ENCODE measurements around the gene DESI2. TPM values are rescaled to one million over a fixed set of nuclear protein-coding genes. Genes with fewer than 3 reads are reported as not detected.

The DESI2 gene
- total and polyA plus RNA-seq, 2 donors from 2014 or later = 11.9 to 23.5 TPM

GRCh38 chr1:244704107-244704506, 51.2 kb downstream of the DESI2 start:
- no peak for TF ChIP-seq CTCF (IDR thresholded peaks at IDR 0.05; ENCODE audit: borderline replicate concordance, extremely low read depth, insufficient read depth)
- peaks cover 0 to 17% (median 2%) of the 10 kb centered on the region in 3 donors for H3K36me3 ChIP-seq (ENCODE audit: control insufficient read depth in 2 of 3, insufficient read depth in 3 of 3, low read length in 3 of 3)
- FAIRE-seq = no peak

GRCh38 chr1:244705261-244706234, 52.6 kb downstream of the DESI2 start:
- H3K9me3 ChIP-seq (ENCODE audit: control insufficient read depth in 2 of 3, insufficient read depth in 1 of 3, low read length in 3 of 3) = no peaks in the 10 kb centered on the region
- DNase-seq = peak in 1 of 5 donors; percentile 78
- intact Hi-C loops (cut with DNase I) = no loop called here
- no peak overlapping the region for H3K27ac ChIP-seq (ENCODE audit: low read depth in 2 of 2, low read length in 2 of 2)
- no peak for FAIRE-seq
- H3K4me1 ChIP-seq (ENCODE audit: control insufficient read depth in 2 of 3, insufficient read depth in 2 of 3, low read depth in 1 of 3, low read length in 3 of 3) = no peaks in the 10 kb centered on the region
- H3K4me3 ChIP-seq (ENCODE audit: low read length in 3 of 3) = no peak overlapping the region
- H3K36me3 ChIP-seq (ENCODE audit: control insufficient read depth in 2 of 3, insufficient read depth in 3 of 3, low read length in 3 of 3) = peaks cover 0 to 10% (median 2%) of the 10 kb centered on the region in 3 donors
- no peak overlapping the region for H3K9ac ChIP-seq (ENCODE audit: low read length in 3 of 3)
- no peak for TF ChIP-seq CTCF (IDR thresholded peaks at IDR 0.05; ENCODE audit: borderline replicate concordance, extremely low read depth, insufficient read depth)
- no peaks in the 10 kb centered on the region for H3K27me3 ChIP-seq (ENCODE audit: control insufficient read depth, insufficient read depth, low read length)

More at GRCh38 chr1:244704107-244704506, 51.2 kb downstream of the DESI2 start:
- Histone ChIP-seq H3K9ac (ENCODE audit: low read length in 3 of 3) (no peak overlapping the region), H3K4me3 (ENCODE audit: low read length in 3 of 3) (no peak overlapping the region), H3K4me1 (ENCODE audit: control insufficient read depth in 2 of 3, insufficient read depth in 2 of 3, low read depth in 1 of 3, low read length in 3 of 3) (no peaks in the 10 kb centered on the region), H3K9me3 (ENCODE audit: control insufficient read depth in 2 of 3, insufficient read depth in 1 of 3, low read length in 3 of 3) (no peaks in the 10 kb centered on the region), H3K27me3 (ENCODE audit: control insufficient read depth, insufficient read depth, low read length) (no peaks in the 10 kb centered on the region), H3K27ac (ENCODE audit: low read depth in 2 of 2, low read length in 2 of 2) (no peak overlapping the region)
- no peak for DNase-seq
- intact Hi-C loops (cut with DNase I) = no loop called here

- FAIRE-seq (no peak), DNase-seq (no peak)
- H3K9ac ChIP-seq (ENCODE audit: low read length in 3 of 3) = no peak overlapping the region
- no peaks in the 10 kb centered on the region for H3K4me1 ChIP-seq (ENCODE audit: control insufficient read depth in 2 of 3, insufficient read depth in 2 of 3, low read depth in 1 of 3, low read length in 3 of 3)
- H3K4me3 ChIP-seq (ENCODE audit: low read length in 3 of 3) = no peak overlapping the region
- H3K27me3 ChIP-seq (ENCODE audit: control insufficient read depth, insufficient read depth, low read length) = no peaks in the 10 kb centered on the region
- no peak overlapping the region for H3K27ac ChIP-seq (ENCODE audit: low read depth in 2 of 2, low read length in 2 of 2)
- H3K36me3 ChIP-seq (ENCODE audit: control insufficient read depth in 2 of 3, insufficient read depth in 3 of 3, low read length in 3 of 3) = peaks cover 0 to 7% (median 2%) of the 10 kb centered on the region in 3 donors
- intact Hi-C loops (cut with DNase I) = no loop called here
- TF ChIP-seq CTCF (IDR thresholded peaks at IDR 0.05; ENCODE audit: borderline replicate concordance, extremely low read depth, insufficient read depth) = no peak
- no peaks in the 10 kb centered on the region for H3K9me3 ChIP-seq (ENCODE audit: control insufficient read depth in 2 of 3, insufficient read depth in 1 of 3, low read length in 3 of 3)
Measured at GRCh38 chr1:244709076-244709475, 56.1 kb downstream of the DESI2 start.
